Stimulated activated CD8-positive, alpha-beta memory T cell treated with anti-CD3 and anti-CD28 coated beads, Interleukin-2, amount 100 ng/mL, for 48 hours (primary cell): Measurements from ENCODE around the gene ALG12.

Experiments
- DNase-seq, 2 donors: peaks; one replicate each; pipeline ENCODE4 v3.0.0-alpha.2; 2020; ENCODE audit warnings: low read depth in 2 of 2

ALG12 gene

GRCh38 chr22:49958366-49958921, 40.2 kb upstream of the ALG12 start:
- DNase-seq = no peak

- no peak for DNase-seq
Observed at GRCh38 chr22:49957826-49958365, 39.7 kb upstream of the ALG12 start.

- no peak for DNase-seq
Observed at GRCh38 chr22:49956914-49957825, 38.9 kb upstream of the ALG12 start.

GRCh38 chr22:49956418-49956770, 38.2 kb upstream of the ALG12 start:
- no peak for DNase-seq

- no peak for DNase-seq
Observed at GRCh38 chr22:49955581-49956417, 37.6 kb upstream of the ALG12 start.

- no peak for DNase-seq
Observed at GRCh38 chr22:49954991-49955580, 36.8 kb upstream of the ALG12 start.

- DNase-seq = no peak
Observed at GRCh38 chr22:49954354-49954753, 36.1 kb upstream of the ALG12 start.

- DNase-seq = no peak
Observed at GRCh38 chr22:49953680-49954344, 35.6 kb upstream of the ALG12 start.

GRCh38 chr22:49953027-49953679, 34.9 kb upstream of the ALG12 start:
- DNase-seq = no peak

- no peak for DNase-seq
Observed at GRCh38 chr22:49951986-49952896, 34.0 kb upstream of the ALG12 start.

- DNase-seq = no peak
Observed at GRCh38 chr22:49951678-49951985, 33.4 kb upstream of the ALG12 start.

GRCh38 chr22:49951000-49951677, 32.9 kb upstream of the ALG12 start:
- DNase-seq = peak in 1 of 2 donors; percentile 91

- DNase-seq = no peak
Observed at GRCh38 chr22:49950396-49950994, 32.3 kb upstream of the ALG12 start.

- no peak for DNase-seq
Observed at GRCh38 chr22:49949914-49950292, 31.7 kb upstream of the ALG12 start.

- DNase-seq = no peak
Observed at GRCh38 chr22:49948958-49949913, 31.0 kb upstream of the ALG12 start.

- DNase-seq = no peak
Observed at GRCh38 chr22:49948116-49948957, 30.1 kb upstream of the ALG12 start.

GRCh38 chr22:49947296-49947622, 29.0 kb upstream of the ALG12 start:
- no peak for DNase-seq
